GM19328 (cell line): ENCODE measurements around the gene KCTD10.
"Not testable (repeated sequence)": the region's sequence is repeated elsewhere in the genome, so short reads cannot be mapped to it uniquely, and the experiment has no call there.

Experiments used
- ATAC-seq: cut with Tn5 transposase; IDR thresholded peaks from one replicate; pipeline ENCODE4 v1.9.1; 2021; ENCODE audit warnings: mild to moderate bottlenecking, moderate library complexity; ENCODE audit not compliant: unreplicated experiment

Gene KCTD10

DNA sequence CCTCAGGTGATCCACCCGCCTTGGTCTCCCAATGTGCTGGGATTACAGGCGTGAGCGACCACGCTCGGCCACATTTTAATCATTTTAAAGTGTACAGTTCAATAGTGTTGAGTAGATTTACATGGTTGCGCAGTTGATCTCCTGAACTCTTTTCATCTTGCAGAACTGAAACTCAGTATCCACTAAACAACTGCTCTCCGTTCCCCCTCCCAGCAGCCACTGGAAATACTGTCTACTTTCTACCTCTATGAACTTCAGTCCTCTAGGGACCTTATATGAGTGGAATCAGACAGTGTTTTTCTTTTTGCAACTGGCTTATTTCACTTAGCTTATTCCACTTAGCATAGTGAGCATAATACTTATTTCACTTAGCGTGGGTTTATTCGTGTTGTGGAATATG lies 53.7 kb downstream of the KCTD10 start:
- no peak for ATAC-seq

DNA sequence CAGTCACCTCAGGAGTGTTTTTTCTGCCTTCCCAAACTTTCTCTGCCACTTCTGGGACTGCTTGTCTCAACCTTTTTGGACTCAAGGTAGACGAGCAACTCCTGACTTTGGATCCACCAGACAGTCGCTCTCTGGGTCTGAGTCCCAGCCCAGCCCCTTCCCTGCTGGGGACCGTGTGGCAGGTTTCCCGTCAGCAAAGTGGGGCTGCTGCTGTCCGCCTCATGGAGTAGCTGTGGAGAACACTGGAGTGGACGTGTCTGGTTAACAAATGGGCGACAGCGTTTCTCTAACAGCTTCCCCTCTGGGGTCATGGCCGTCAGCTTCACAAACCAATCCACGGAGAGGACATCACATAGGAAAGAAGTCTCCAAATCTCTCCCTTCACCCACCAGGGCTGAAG lies 54.8 kb downstream of the KCTD10 start:
- no peak for ATAC-seq

DNA sequence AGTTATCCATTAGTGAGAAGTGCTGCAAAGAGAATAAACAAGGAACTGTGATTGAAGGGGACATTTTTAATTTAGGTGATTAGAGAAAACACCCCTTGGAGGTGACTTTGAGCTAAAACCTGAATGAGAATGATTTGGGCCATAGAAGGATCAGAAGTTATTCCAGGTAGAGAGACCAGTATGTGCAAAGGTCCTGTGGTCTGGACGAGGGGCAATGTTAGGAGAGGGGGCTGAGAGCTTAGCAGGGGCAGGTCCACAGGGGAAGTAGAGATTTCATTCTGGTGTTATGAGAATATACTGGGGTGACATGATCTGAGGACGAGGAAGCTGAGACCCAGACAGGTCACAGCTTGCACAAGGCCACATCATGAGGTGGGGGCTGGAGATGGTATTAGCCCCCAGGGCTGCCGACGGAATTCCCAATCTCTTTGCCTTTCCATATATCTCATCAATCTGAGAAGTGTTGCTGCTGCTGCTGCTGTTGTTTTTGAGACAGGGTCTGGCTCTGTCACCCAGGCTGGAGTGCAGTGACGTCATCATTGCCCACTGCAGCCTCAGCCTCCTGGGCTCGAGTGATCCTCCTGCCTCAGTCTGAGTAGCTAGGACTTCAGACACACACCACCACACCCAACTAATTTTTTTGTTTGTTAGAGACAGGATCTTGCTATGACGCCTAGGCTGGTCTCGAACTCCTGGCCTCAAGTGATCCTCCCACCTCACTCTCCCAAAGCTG lies 55.6 kb downstream of the KCTD10 start:
- ATAC-seq: no peak

DNA sequence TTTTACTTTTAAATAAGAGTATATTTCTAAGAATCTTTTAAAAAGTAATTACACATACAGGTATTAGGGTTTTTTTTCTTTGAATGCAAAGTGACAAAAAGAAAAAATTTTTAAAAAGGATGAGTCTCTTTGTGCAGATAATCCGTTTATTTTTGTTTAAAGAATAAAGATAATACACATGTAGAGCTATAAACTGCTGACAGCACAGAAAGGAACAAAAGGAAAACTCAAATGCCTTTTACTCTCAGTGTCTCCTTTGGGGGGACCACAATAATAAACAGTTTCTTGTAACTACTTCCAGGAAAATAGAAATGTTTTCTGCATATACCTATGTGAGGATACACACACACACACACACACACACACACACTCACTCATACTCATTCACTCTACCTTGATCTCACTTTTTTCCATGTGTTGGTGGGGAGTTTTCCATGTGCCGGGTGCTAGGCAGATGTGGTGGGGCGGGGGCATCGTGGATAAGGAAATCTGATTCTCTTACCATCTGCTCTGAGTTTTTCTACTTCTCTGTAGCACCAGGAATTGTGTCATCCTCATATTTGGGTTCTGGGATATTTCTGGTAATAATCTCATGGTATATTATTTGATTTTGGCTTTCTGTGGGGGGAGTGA lies 58.1 kb downstream of the KCTD10 start:
- ATAC-seq: no peak

DNA sequence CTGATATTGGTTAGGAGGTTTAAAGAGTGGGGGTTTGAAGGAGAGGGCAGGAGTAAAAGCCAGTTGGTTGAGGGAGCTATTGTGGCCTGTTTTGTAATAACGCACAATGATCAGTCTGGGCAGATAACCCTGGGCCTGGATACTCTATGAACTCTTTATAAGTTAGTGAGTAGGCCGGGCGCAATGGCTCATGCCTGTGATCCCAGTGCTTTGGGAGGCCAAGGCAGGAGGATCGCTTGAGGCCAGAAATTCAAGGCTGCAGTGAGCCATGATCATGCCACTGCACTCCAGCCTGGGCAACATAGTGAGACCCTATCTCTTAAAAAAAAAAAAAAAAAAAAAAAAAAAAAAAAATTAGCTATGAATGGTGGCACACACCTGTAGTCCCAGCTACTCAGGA lies 71.0 kb downstream of the KCTD10 start:
- ATAC-seq: not testable (repeated sequence)

DNA sequence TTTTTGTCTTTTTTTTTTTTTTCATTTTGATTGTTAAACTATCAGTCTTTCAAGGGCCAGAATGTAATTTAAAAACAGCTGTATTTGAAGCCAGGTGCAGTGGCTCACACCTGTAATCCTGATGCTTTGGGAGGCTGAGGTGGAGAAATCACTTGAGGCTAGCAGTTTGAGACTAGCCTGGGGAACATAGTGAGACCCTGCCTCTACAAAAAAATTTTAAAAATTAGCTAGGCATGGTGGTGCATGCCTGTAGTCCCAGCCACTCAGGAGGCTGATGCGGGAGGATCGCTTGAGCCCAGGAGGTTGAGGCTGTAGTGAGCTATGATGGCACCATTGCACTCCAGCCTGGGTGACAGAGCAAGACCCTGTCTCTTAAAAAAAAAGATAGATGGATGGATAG lies 72.3 kb downstream of the KCTD10 start:
- ATAC-seq: not testable (repeated sequence)
